HG03342 (cell line): ENCODE data around the gene SP8.

Experiments
- ATAC-seq: cut with Tn5 transposase; IDR thresholded peaks from one replicate; pipeline ENCODE4 v1.9.1; 2021; ENCODE audit warnings: mild to moderate bottlenecking, moderate library complexity; ENCODE audit not compliant: unreplicated experiment

SP8 gene

DNA sequence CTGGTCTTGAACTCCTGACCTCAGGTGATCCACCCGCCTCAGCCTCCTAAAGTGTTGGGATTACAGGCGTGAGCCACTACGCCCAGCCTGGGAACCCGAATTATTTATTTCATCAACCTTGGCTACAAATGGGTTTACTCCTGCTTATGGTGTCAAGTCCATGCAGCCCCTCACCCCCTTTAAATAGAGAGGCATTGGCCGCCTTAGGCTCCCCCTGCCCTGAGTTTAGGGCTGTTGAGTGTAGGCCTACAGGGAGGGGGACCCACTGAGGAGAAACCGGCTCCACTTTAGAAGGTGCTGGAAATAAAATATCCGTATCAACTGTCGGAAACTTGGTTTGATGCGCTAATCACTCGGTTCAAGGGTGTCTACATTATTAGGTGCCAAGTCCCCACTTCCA is 8.7 kb upstream of the SP8 start:
- no peak for ATAC-seq

DNA sequence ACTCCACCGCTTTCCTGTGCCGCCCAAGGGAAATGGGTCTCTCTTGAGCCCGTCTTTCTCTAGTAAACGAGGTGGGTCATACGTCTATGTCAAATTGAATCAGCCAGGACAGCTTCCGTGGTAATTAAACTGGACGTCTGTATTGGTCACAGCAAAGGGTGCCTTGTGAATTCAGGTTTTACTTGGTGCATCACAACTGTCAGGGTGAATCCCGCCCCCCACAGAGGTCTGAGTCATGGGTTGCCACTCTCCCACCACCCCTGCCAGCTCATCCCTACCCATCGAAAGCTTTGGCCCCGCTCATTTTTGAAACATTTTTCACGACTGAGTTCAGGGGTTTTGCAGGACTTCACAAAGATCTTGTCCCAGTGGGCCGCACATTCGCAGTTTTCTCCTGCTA is 8.0 kb upstream of the SP8 start:
- ATAC-seq, result no peak

DNA sequence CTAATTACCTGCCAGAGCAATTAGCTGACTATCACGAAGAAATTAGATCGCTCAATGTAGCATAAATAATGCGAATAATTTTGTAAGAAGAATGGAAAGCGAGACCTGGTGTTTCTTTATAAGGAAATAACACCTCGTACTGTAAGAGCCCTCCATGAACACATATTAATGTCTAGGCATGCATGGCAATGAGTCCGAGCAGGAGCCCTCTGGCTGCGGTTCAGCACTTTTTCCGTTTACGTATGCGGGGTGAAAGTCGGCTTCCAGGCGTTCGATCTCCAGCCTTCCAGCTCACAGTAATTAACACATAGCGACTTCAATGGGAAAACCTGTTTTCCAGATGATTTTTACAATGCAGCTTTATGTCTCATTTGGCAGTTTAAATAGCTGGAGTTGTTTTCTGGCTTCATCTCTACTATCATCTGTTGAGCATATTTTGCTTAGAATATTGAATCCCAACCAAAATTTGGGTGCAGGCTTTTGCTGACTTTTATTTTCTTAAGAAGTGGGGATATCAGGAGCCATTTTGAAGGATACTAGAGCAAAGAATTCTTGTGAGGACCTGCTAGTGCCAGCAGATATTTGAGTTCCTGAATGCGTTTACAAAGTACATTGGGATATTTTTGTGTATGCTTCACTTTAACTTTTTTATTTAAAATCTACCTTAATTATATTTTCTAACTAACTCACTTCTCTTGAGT is 7.2 kb upstream of the SP8 start:
- ATAC-seq, result no peak

DNA sequence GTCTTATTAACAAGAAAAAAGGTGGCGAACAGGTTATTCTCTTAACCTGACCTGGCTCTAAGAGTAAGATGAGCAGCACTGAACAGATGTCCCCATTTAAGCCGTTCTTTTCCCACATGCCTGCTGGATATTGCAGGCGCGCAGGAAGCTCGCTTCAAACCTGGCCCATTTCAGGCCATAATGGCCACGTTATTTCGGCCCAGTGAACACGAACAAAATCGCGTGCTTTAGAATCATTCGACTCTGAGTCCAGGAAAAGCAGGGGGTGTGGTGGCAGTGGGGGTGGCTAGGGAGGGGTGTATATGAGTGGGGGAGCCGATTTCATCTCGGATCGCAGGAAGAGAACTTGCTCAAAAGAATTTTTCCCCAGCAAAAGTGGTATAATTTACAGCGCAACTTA is 6.6 kb upstream of the SP8 start:
- ATAC-seq, result no peak

DNA sequence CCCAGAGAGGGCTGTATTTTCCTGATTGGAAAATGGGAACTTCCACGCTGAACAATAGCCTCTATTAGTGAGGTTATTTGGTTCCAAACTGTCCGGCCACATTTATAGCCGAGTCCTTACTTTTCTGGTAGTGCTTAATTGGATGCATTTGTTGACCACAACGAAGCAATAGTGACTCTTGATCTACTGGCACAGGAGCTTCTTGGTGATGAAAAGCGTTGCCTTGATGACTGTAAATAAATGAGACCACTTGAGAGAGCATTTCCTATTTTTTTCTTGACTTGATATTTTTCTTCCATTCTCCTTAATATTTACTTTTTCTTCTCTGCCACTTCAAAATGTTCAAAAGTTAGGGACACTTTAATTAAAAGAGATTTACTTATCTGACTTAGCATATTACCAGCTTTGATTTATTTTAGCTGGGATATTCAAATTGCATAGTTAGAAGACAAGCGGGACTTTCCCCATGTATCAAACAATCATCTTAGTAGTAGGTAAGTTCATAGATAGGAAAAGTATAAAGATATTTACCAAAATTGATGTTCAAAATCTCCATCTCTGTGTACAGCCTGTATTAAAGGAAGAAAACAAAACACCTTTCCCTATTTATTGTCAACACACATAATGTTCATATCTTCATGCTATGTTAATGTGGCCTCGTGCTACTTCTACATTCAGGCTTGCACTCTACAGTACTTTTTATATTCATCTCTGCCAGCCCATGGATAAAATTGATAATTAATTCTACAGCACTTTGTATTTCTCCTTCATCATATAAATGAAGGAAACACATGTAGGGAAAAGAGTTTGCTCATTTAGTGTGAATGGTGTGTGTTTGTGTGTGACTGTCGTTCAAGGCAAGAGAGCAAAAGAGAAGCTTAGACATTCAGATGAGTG is 5.1 kb upstream of the SP8 start:
- no peak for ATAC-seq

DNA sequence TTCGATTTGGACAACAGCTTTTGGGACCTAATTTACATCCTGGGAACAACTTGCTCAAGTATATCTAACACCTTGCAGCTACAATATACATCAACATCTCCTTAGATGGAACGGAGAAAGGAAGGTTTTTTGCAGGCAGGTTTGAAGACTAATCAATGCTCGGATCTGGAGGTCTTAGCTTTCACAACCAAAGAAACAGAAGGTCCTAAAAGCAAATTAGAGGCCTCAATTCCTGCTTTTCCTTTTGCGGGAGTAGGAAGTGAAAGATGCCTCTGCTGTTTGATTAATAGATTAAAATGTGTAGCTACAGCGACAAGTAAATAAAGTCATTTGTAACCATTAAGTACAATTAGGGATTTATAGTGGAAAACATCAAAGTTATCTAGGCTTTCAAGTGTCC is 3.7 kb upstream of the SP8 start:
- ATAC-seq, result no peak

DNA sequence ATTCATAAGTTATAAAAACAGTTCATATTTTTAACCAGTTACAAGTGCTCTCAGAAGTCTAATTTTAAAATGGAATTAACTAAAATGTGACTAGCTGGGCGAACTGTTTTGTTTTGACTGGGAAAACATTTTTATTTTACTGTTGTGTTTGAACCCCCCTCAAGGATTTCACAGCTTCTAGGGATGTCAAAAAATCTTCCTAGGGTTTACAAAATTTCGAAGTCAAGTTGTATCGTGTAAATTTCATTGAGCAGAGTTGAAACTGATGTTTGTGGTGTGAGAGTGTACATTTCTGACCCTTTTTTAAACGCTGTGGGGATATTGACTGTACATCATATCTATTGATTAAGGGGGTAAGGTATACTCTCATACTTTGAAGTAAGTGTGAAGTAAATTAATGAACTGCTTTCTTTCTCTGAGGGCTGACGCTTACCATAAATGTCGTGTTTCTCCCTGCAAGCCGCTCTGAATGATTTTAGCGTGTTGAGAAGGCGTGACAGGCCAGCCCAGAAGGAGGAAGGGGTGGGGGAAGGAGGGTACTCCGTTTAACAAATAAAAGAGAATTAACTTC is 1.8 kb upstream of the SP8 start:
- ATAC-seq, result no peak

DNA sequence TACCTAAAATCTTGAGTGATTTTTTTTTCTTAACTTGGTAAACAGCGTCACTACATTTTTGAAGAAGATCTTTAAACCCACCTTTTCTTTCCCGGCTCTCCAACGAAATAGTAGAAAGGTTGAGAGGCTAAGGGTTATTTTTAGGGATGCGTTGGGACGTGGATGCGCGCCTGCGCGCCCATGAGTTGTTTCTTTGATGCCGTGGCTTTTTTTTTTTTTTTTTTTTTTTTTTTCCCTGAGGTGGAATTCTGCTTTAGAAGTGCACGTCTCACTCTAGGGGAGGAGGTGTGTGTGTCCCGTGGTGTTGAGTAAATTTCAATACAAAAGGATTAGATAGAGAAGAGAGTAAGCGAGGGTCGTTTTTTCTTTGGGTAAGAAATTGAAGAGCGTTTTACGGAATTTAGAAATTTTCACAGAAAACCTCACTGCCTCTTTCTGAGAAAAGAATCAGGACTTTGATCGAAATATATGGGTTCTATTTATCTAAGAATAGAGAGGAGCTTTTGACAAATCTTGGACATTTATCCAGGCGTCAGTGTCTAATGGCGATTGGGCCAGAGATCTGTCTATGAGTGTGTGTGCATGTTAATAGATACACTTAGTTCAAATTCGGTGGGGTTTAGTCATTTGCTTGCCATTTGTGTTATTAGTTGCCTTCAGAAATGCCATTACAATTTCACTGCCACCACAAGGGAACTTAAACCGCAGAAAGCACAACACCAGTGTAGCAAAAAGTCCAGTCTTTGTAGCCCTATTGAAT is 1.2 kb upstream of the SP8 start:
- ATAC-seq, result no peak

DNA sequence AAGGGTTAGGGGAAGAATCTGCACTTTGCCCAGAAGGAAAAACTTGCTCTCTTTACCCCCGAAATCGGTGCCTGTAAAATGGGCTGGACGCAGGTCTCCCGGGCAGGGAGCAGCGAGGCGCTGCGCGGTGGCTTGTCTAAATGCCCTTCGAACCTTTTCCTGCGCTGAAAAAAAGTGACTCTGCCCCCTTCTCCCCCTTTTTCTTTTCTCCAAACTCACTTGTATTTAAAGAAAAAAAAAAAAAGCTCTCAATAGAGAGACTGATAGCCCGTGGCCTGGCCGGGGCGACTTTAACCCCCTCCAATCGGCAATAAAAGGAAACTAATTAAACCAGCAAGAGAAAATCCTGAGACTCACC is 286 bp downstream of the SP8 start:
- ATAC-seq, result no peak

DNA sequence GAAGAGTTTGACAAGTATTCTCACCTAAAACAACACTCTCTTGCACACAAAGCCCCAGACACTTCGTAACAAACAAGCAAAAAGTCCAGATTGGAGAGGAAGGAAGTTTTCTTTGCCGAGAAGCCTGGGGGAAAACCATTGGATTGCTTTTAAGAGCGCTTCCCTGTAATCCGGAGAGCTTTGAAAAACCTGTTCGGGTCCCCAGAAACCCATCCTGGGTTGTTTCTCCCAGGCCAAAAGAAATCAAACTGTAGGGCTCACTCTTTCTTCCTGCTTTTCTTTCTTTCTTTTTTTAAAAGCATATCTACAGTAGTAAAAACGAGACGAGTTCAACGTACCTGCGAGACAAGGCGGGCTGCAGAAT is 655 bp downstream of the SP8 start:
- ATAC-seq, result no peak

DNA sequence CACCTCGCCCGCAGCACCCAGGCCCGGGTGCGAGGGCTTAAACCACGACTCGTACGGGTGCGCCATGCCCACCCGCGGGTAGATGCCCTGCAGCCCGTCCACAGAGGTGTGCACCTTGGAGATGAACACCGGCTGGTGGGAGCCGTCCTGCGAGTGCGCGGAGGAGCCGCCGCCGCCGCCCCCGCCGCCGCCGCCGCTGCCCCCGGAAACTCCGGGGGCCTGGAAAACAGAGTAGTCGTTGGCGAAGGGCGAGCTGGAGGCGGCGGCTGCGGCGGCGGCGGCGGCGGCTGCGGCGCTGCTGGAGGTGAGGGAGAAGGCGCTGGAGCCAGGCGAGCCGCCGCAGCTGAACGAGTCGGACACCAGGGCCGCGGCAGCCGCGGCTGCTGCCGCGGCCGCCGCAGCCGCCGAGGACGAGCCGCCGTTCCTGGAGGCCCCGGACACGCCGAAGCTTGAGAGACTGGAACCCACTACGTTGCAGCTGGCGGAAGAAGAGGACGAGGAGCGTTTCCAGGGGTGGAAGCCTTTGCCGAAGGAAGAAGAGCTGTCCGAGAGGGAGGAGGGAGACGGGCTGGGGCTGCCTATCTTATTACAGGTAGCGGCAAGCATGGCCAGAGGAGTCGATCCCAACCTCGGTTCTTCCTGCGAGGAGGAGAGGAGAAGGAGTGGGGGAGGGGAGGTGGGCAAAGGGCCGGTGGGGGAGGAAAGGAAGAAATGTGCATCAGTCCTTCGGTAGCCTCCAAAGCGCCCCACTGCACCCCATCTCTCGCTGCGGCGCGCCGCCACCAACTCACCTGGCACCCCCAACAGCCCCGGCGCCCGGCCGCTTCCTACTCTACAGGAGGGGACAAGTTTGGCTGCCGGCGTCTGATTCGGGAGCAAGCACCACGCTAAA is 1.3 kb downstream of the SP8 start:
- ATAC-seq, result no peak

DNA sequence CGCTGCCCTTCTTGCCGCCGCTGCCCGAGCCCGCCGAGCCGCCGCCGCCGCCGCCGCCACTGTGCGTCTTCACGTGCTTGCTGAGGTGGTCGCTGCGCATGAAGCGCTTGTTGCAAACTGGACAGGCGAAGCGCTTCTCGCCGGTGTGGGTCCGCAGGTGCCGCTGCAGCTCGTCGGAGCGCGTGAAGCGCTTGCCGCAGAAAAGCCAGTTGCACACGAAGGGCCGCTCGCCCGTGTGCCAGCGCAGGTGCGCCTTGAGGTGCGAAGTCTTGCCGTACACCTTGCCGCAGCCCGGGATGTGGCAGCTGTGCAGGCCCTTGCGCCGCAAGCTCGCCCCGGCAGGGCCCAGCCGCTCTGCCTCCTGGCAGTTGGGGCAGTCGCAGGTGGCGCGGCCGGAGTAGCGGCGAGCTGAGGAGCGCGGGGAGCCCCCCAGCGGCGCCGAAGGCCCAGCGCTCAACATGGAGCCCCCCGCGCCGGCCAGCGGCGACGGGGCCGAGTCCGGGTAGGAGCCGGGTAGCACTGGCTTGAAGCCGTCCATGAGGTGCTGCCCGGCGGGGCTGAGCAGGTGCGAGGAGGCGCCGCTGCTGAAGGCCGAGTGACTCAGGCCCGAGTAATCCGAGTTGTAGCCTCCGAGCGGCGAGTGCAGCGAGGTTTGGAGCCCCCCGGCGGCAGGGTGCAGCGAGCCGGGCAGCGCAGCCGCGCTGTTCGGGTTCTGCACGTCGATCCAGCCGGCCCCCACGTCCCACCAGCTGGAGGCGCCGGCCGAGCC is 2.1 kb downstream of the SP8 start:
- ATAC-seq, result no peak

DNA sequence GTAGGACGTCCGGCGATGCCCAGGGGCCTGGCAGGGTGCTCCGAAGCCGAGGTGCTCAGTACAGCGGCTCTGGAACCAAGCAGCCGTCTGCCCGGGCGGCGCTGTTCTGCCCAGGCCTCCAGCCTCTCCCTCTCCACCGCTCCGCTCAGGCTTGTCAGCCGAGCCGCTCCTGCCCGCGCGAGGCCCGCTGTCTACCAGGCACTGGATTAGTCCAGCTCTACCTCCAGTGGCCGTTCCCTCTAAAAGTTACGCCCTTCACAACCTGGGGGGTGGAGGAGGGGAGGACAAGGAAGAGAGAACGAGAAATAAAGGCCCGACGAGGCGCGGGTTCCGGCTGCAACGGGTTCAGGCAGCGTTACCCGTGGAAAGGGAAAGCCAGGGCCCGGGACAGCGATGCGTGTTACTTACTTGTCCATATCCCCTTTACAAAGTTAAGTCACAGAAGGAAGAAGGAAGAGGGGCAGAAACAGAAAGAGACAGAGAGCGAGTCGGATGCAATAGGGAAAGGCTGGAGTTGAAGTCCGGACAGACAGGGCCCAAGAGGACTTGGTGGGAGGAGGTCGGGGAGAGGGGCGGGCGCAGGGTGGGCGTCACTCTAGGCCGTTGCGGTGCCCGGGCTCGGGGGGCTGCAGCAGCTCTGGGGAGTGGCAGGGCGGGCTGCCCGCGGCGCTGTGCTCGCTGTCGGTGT is 2.8 kb downstream of the SP8 start:
- no peak for ATAC-seq

DNA sequence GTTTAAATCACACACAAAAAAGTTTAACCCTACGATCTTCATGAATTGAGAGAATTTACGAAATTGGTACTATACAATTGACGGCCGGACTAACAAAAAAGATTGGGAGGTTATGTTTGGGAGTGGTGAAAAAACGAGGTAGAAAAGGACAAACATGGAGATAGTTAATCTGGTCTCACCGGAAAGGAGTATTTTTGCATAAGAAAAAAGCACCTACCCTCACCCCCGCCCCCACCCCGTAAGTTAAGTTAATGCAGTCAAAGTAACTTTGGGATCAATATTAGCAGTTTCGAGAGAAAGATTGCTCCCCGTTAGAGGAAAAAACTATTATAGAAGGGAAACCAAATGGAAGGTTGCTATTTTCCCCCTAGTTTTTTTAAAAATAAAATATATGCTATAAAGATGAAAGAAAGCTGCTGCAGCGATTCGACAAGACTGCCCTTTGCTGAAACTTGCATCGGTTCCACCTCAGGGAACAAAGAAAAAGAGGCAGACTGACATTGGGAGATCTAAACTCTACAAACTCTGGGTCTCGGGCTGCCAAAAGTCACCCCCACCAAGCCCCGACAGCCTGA is 3.5 kb downstream of the SP8 start:
- ATAC-seq, result no peak

DNA sequence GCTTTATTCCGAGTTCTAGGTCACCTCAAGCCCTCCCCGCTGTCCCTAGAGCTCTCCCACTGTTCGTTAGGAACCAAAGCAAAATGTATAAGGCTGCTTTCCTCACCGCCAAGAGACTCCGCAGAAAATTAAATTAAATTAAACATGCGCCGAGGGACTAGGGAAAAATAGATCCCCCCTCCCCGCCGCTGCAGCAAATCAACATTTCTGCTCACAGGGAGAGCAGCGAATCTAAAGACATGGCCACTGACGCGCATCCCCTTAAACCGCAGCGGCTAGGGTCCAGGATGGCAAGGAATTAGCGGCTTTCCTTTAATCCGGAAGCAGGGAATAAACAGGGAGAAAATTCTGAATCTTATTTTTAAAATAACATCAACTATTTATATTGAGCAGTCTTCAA is 7.6 kb downstream of the SP8 start:
- ATAC-seq, result no peak

DNA sequence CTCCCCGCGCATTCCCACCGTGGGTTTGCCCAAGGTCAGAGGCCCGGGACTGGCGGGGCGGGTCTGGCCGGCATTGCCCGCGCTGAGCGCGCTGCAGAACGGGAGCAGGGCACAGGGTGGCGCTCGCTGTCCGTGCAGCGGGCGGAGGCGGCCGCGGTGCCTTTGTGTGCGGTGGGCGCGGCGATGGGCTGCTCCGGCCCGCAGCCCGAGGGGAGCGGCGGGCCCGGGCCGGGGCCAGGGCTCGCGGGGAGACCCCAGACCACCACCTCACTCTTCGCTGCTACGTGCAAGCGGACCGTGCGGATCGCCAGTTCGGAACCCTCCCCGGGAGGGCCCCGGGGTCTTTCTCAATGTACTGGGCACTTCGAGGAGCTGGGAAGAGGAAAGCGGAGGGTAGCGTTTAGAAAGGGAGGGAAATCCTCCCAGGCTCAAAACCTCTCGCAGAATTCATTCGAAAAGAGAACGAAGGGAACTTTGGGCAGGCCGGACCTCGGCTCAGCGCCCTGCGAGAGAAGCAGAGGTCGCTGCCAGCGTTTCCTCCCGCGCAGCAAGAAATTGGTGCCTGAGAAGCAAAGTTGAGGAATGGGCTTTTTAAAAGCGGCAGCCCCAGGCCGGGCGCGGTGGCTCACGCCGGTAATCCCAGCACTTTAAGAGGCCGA is 8.5 kb downstream of the SP8 start:
- peak; percentile 72 for ATAC-seq

DNA sequence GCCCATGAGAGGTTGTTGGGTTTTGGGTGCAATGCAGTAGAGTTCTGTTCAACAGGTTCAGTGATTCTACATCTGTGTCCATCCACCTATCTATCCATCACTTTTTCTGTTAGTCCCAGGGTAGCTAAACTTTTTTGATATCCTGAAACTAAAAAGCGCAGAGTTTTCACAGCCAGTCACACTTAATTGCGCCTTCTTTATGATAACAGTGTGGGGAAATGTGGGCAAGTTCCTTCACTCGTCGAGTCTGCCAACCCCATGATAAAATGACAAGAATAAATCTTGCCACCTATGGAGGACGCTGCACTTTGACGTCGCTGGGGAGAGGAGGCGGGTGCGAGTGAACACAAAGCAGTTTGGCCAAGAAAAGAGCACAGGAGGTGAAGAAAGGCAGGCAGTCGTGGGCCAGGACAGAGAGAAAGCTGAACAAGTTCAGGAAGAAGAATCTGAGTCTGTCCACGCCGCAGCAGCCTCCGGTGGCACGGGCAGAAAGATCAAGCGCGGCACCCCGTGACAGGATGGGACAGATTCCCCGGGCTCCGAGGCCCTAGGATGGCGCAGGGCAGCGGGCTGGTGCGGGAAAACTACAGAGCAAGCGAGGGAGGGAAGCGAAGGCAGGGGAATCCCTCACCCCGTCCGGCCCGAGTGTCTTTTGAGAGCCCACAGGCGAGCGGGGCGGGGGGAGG is 9.2 kb downstream of the SP8 start:
- ATAC-seq, result peak; percentile 8

DNA sequence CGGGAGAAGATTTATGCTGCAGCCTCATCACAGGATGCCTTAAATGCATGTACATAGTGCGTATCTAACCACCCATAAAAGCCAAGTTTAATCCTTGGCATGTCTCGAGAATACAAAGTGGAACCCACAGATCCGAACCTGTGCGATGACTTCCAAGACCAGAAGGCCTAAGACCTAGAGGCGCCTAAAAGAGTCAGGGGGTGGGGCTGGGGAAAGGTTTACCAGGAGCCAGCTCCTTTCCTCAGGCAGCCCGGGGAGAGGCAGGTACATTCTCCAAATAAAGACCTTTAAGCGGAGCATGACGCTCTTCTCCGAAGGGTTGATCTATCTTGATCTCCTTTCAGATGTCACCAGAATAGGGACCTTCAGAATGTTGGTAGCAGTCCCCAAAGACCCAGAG is 9.7 kb downstream of the SP8 start:
- ATAC-seq, result no peak
